EH (cell line): ENCODE results near the gene CD81.

Source experiments
- DNase-seq: peaks from one replicate; pipeline ENCODE4 v3.0.0-alpha.2; 2015; ENCODE audit warnings: low read depth

CD81 gene

GRCh38 chr11:2436521-2437031, 59.5 kb downstream of the CD81 start:
- no peak for DNase-seq

GRCh38 chr11:2437516-2437915, 60.4 kb downstream of the CD81 start:
- DNase-seq = no peak

- DNase-seq = no peak
These were observed 62.7 kb downstream of the CD81 start for GRCh38 chr11:2439820-2440219.

GRCh38 chr11:2440646-2441045, 63.5 kb downstream of the CD81 start:
- no peak for DNase-seq

- no peak for DNase-seq
These were observed 64.1 kb downstream of the CD81 start for GRCh38 chr11:2441171-2441570.

- no peak for DNase-seq
These were observed 65.5 kb downstream of the CD81 start for GRCh38 chr11:2442589-2442988.

- no peak for DNase-seq
These were observed 66.3 kb downstream of the CD81 start for GRCh38 chr11:2443406-2443805.

GRCh38 chr11:2443881-2444820, 67.0 kb downstream of the CD81 start, which contains the start of gene TRPM5:
TRPM5 (minus strand) TSS chr11:2444514; CDS start chr11:2423036, 21,478 bp downstream.
- no peak for DNase-seq

- peak; percentile 5 for DNase-seq
These were observed 68.0 kb downstream of the CD81 start, which contains the start of gene KCNQ1 for GRCh38 chr11:2444821-2445745. KCNQ1 (plus strand) TSS chr11:2445008; CDS start chr11:2445099, 91 bp downstream.

- no peak for DNase-seq
These were observed 68.8 kb downstream of the CD81 start for GRCh38 chr11:2445746-2446551.

- DNase-seq = no peak
These were observed 69.6 kb downstream of the CD81 start for GRCh38 chr11:2446590-2447252.
